Measurements from ENCODE around the gene NAT10.

GRCh38 chr11:34084637-34085036, 20.8 kb upstream of the NAT10 start:
- no peak for TF ChIP-seq CTCF (IDR thresholded peaks at IDR 0.05)
- TF ChIP-seq POLR2A (IDR thresholded peaks at IDR 0.05), result no peak
- TF ChIP-seq POLR2AphosphoS5 (IDR thresholded peaks at IDR 0.05), result no peak

Data from gastroesophageal sphincter (tissue), 3 donors.